Inferior parietal cortex (tissue), 1 donor: ENCODE data around the gene NAB1.

Experiments used
- DNase-seq: peaks from one replicate; pipeline ENCODE4 v3.0.0-alpha.2; 2016; ENCODE audit errors: extremely low spot score

The NAB1 gene

DNA sequence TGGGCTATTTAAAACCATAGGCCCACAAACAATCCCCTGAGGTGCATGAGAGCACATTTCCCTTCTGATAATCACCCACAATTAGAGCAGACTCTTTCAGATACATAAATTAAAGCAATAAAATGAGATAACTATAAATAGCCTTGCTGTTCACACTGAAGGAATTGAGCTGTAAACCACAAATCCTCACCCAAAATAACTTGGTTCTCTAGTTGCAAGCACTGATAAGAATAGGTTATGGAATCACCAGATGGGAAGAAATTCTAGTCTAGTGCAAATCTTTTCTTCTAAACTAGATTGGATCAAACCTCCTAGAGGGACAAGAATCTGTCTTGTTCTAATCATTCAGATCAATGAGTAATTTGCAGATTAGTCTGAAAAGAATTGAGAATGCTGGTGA is 64.6 kb downstream of the NAB1 start:
- no peak for DNase-seq

GRCh38 chr2:190714958-190715357 is 66.1 kb downstream of the NAB1 start:
- no peak for DNase-seq

DNA sequence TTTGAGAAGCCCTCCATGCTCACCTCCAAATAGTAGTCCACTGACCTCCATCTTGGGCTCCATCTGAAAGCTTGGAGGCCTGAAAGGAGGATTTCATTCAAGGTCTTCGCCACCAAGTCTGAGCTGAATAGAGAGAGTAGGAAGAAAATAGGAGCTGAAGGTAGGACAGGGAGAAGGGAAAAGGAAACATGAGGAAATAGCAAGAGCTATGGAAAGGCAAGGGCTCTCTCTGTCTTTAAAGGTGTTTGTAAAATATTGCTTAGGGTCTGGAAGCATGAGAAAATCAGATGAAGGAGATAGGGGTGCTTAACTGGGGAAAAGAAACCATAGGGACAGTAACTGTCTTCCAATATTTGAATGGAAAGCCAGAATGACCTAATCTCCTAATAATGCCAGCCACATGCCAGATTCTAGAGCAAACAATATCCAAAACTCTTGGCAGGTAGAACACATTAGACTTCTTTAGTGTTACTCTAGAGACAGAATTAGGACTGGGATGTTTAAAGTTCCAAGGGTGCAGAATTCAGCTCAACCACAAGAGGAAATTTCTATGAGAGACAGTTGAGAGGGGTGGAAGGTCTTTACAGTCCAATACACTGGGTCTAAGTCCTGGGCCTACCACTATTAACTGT is 67.4 kb downstream of the NAB1 start:
- DNase-seq: no peak

DNA sequence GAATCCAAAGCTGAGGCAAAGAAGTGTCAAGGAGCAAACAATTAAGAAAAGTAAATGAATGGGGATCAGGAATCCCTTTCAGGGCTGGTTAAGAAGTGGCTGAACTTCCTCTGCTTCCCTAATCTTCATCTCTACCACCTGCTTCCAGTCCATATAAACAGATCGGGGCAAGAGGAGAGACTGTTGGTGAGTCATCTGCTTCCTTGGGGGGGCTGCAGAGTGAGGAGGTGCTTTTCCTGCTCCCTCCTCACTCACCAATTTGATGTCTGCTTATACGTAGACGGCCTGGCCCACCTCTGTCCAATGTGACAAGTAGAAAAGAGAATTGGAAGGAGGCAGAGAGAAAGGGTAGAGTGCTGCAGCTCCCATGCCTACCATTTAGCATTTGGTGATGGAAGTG is 68.4 kb downstream of the NAB1 start:
- no peak for DNase-seq

- DNase-seq: no peak
Observed at GRCh38 chr2:190717764-190718651, 69.1 kb downstream of the NAB1 start.

DNA sequence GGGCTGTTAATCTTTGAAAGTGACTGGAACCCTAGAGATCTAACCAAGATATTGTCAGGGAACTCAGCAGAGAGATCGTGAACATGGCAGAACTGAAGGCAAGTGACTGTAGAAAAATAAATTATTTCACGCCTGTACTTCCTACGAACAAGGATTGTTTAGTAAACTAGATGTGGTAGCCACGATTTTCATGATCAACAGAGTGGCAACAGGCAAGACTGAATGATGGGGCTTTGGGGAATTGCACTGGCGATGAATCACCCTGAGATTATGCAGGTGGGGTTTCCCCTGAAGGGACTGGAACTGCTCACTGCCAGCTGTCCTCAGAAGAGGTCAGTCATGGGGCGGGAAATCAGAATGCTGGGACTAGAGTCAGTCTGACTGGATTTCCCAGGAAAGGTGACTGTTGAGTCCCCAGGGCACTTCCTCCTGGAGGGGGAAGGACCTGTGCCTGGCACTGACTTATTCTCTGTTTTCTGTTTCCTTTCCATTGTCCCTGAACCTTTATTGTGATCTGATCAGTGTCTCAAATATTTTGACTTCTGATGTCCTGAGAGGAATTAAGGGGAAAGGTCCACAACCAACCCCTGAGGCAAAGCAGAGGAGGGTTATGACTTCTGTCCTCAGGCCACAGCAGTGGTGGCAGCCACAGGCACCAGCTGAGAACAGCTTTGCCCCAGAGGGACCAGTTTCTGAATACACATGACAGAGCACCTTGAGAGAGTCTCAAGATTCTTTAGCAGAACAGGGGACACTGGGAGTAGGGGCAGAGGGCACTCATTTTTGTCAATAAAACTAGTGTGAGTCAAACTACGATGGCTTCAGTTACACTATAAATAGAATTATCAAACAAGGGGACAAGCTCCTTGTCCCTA is 70.0 kb downstream of the NAB1 start:
- no peak for DNase-seq

DNA sequence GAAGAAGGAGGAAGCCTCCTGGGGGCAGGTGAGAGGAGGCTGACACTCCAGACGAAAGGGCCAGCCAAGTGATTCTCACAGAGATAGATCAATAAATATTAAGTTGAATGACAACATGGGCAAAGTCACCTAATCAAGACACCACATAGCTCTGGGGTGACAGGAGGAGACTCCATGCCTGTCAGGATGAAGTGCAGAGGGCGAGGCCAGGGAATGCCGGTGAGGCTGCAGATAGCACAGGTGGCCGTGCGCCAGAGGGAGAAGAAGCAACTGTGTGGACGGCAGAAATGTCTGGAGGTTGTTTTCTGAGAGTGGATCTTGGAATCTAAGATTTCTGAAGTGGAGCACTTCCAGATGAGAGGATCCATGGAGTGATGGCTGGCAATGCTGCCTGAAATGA is 71.4 kb downstream of the NAB1 start:
- no peak for DNase-seq

- DNase-seq: no peak
Observed at GRCh38 chr2:190720691-190721090, 71.8 kb downstream of the NAB1 start.

DNA sequence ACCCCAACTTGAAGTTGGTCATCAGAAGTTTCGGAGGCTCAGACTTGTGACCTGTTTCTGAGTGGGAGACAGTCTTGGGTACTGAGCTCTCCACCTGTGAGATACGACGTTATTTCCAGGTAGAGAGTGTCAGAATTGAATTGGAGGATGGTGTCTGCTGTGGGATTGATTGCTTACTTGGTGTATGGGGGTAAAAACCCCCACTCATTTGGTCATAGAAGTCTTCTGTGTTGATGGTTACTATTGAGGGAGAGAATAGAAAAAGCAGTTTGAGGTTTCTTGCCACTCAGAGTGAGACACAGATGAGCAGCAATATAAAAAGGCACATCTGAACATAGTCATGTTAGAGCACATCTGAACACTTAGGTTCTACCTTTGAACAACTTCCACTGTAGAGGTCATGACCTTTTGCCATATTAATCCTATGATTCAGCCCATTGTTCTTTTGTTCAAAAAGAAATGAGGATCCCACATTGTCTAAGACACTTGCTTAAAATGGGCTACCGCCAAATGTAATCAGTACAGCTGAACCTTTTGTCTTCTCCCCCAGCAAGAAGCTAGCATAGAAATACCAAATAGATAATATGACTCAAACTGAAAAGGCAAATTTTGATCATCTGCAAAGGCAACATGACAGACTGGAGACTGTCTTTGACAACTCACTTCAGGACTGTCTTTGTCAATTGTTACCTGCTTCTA is 73.3 kb downstream of the NAB1 start:
- no peak for DNase-seq

GRCh38 chr2:190722835-190723234 is 74.0 kb downstream of the NAB1 start:
- DNase-seq: no peak

DNA sequence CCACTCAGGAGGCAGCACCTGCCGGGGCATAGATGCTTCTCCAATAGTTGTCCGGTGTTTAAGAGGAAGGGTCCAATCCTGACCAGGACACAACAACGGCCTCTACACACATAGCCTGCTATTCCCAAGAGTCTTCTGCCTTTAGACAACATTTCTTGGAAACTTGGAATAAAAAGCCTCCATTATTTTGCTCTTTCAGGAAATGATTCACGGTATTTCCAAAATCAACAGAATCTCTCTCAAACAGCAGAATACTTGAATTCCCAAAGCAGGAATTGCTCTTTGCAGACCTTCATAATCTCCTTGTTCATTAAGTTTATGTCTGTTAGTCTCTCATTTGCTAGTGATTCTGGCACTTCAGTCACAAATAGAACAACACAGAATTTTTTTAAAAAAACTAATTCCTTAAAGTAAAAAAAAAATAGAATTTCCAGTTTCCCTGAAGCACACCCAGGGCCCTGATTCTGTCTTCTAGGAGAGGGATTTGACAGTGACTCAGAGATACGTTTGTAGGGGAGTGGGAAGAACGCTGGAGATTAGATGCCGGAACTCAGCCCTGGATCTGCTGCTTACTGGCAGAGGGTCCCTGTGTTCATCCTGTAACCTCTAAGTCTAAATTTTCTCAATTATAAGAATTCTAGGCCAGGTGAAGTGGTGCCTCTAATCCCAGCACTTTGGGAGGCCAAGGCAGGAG is 74.7 kb downstream of the NAB1 start:
- no peak for DNase-seq

DNA sequence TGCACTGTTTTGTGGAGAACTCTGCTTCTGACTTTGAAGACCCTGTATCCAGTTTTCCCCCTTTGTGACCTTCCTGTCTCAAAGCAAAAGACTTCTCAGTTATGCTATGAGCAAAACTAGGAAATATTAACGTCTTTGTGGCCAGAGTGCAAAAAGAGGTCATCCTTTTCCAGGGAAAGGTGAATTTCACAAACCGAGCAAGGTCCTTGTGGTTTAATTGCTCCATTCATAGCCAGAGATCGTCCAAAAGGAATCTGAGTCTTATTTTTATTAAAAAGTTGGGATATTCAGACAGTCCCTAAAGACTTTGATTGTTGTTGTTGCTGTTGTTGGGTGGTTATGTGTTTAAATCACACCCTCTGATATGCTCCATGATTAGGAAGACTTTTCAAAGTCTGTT is 77.4 kb downstream of the NAB1 start:
- DNase-seq: no peak

- no peak for DNase-seq
Observed at GRCh38 chr2:190736355-190736754, 87.5 kb downstream of the NAB1 start.

DNA sequence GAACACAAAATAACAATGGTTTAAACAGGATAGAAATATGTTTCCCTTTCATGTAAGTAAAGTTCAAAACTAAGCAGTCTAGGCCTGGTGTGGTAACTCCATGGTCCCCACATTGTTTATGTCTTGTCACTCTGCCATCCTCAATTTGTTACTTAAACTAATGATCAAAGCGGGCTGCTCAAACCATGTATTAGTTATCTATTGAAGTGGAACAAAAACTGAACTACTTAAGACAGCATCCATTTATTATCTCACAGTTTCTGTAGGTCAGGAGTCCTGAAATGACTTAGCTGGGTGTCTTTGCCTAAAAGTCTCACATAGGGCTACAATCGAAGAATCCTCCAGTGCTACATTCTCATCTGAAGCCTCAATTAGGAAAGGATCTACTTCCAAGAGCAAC is 91.6 kb downstream of the NAB1 start:
- no peak for DNase-seq
